Measurements from ENCODE around the gene SGCA. TPM values are rescaled to one million over a fixed set of nuclear protein-coding genes. Genes with fewer than 3 reads are reported as not detected.
A peak's percentile ranks its signal among the peaks of the same experiment; 100 is the strongest.

Gene SGCA
- total RNA-seq, 1 donor from 2014 or later, result not detected

DNA sequence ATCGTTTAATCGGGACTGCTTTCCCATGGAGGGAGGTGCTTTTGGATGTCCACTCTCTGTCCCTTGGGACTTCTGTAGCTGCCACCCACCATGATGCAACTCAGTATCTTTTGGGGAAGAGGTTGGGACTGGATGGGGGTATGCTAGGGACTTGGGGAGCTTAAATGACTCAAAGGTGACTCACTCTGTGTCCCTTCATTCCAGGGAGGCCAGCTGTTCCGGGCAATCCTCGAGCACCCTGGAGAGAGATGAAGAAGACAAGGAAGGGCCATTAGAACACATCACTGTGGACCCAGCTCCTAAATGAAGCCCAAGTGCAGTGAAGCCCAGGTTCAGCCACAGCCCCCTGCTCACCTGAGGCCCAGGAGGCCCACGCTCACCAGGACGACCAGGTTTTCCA is 31.0 kb downstream of the SGCA start:
- DNase-seq (ENCODE audit: low spot score), result no peak
- peaks cover 18% of the 10 kb centered on the region for H3K27me3 Mint-ChIP-seq (ENCODE audit: insufficient read depth, low read depth)
- Histone ChIP-seq H3K4me1 (peaks cover 3% of the 10 kb centered on the region), H3K27ac (no peak overlapping the region), H2AFZ (replicated peaks) (no peak overlapping the region), H3K36me3 (no peaks in the 10 kb centered on the region), H3K4me2 (no peak overlapping the region), H4K20me1 (ENCODE audit: low read depth) (no peaks in the 10 kb centered on the region), H3F3A (ENCODE audit: low read depth) (peaks cover 14% of the 10 kb centered on the region), H3K4me3 (no peak overlapping the region), H3K27me3 (peaks cover 29% of the 10 kb centered on the region), H3K79me2 (ENCODE audit: low read depth) (no peaks in the 10 kb centered on the region), H3K9ac (no peak overlapping the region), H3K9me3 (ENCODE audit: low read depth) (no peaks in the 10 kb centered on the region)
- H3K4me3 Mint-ChIP-seq, result no peak overlapping the region
- no peak overlapping the region for H3K27ac Mint-ChIP-seq
- TF ChIP-seq EZH2 (IDR thresholded peaks at IDR 0.05), result no peak
- TF ChIP-seq, protein P1, sequence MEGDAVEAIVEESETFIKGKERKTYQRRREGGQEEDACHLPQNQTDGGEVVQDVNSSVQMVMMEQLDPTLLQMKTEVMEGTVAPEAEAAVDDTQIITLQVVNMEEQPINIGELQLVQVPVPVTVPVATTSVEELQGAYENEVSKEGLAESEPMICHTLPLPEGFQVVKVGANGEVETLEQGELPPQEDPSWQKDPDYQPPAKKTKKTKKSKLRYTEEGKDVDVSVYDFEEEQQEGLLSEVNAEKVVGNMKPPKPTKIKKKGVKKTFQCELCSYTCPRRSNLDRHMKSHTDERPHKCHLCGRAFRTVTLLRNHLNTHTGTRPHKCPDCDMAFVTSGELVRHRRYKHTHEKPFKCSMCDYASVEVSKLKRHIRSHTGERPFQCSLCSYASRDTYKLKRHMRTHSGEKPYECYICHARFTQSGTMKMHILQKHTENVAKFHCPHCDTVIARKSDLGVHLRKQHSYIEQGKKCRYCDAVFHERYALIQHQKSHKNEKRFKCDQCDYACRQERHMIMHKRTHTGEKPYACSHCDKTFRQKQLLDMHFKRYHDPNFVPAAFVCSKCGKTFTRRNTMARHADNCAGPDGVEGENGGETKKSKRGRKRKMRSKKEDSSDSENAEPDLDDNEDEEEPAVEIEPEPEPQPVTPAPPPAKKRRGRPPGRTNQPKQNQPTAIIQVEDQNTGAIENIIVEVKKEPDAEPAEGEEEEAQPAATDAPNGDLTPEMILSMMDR (IDR thresholded peaks at IDR 0.05), result no peak
- no peak for TF ChIP-seq EZH2phosphoT487 (IDR thresholded peaks at IDR 0.05)
- no peaks in the 10 kb centered on the region for H3K36me3 Mint-ChIP-seq
- H3K4me1 Mint-ChIP-seq, result peaks cover 18% of the 10 kb centered on the region
- no peaks in the 10 kb centered on the region for H3K9me3 Mint-ChIP-seq

DNA sequence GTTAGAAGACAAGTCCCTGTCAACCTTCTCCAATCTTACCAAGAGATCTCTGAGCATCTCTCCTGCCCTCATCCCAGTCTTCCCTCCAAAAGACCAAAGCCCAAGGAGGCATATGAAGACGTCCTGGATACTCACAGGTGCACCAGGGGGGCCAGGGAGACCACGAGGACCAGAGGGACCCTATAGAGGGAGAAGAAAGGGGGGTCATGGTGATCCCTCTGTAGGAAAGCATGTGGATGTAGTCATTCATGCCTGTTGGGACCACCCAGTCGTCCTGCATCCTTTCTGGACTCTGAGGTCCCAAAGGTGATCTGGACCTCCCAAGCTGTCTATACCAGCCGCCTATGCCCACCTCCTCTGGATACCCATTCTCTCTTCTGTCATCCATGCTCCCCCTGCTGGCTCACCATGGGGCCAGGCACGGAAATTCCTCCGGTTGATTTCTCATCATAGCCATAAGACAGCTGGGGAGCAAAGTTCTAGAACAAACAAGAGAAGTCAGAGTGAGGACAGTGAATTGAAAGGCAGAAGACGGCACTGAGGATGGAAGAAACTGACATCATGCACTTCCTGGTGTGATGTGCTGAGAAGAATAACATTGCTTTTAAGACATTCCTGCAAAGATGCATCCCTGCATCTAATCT is 32.3 kb downstream of the SGCA start:
- Histone ChIP-seq H3K4me2 (no peak overlapping the region), H3F3A (ENCODE audit: low read depth) (peaks cover 14% of the 10 kb centered on the region), H3K9ac (no peak overlapping the region), H4K20me1 (ENCODE audit: low read depth) (no peaks in the 10 kb centered on the region), H3K27me3 (peaks cover 42% of the 10 kb centered on the region), H3K36me3 (no peaks in the 10 kb centered on the region), H2AFZ (replicated peaks) (no peak overlapping the region), H3K27ac (no peak overlapping the region), H3K79me2 (ENCODE audit: low read depth) (no peaks in the 10 kb centered on the region), H3K9me3 (ENCODE audit: low read depth) (no peaks in the 10 kb centered on the region), H3K4me1 (peaks cover 3% of the 10 kb centered on the region), H3K4me3 (no peak overlapping the region)
- Mint-ChIP-seq H3K36me3 (no peaks in the 10 kb centered on the region), H3K4me1 (peaks cover 26% of the 10 kb centered on the region), H3K9me3 (no peaks in the 10 kb centered on the region), H3K27me3 (ENCODE audit: insufficient read depth, low read depth) (peaks cover 19% of the 10 kb centered on the region), H3K4me3 (peak overlapping the region; percentile 52), H3K27ac (no peak overlapping the region)
- TF ChIP-seq, protein P1 (IDR thresholded peaks at IDR 0.05), result peak; percentile 72
- no peak for TF ChIP-seq EZH2 (IDR thresholded peaks at IDR 0.05)
- peak; percentile 70 for DNase-seq (ENCODE audit: low spot score)

DNA sequence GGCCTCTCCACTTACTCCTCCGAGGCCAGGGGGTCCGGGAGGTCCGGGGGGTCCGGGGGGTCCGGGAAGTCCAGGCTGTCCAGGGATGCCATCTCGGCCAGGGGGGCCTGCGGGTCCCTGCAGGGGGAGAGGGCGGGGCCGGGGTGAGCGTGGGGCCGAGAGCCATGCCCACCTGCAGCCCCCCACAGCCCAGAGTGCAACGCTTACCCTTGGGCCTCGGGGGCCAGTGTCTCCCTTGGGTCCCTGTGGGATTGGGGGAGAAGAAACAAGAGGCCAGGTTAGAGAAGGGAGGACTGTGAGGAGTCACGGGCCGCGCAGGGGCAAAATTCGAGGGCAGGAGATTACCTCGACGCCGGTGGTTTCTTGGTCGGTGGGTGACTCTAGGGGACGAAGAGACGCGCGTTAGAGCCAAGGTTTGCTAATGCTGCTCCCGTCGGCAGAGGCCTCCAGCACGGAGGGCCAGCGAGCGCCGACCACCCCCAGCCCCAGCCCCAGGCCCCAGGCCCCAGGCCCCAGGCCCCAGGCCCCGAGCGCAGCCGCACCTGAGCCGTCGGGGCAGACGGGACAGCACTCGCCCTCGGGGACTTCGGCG is 33.5 kb downstream of the SGCA start:
- no peak overlapping the region for H3K4me3 Mint-ChIP-seq
- Histone ChIP-seq H3F3A (ENCODE audit: low read depth) (peaks cover 14% of the 10 kb centered on the region), H3K79me2 (ENCODE audit: low read depth) (no peaks in the 10 kb centered on the region), H2AFZ (replicated peaks) (peak overlapping the region; percentile 33), H3K27ac (no peak overlapping the region), H3K27me3 (peaks cover 53% of the 10 kb centered on the region), H4K20me1 (ENCODE audit: low read depth) (no peaks in the 10 kb centered on the region), H3K4me1 (peaks cover 3% of the 10 kb centered on the region), H3K4me3 (peak overlapping the region; percentile 40), H3K36me3 (no peaks in the 10 kb centered on the region), H3K9ac (no peak overlapping the region), H3K4me2 (peak overlapping the region; percentile 76), H3K9me3 (ENCODE audit: low read depth) (no peaks in the 10 kb centered on the region)
- H3K27me3 Mint-ChIP-seq (ENCODE audit: insufficient read depth, low read depth), result peaks cover 18% of the 10 kb centered on the region
- TF ChIP-seq EZH2 (IDR thresholded peaks at IDR 0.05) (no peak), EZH2phosphoT487 (IDR thresholded peaks at IDR 0.05) (no peak)
- TF ChIP-seq, protein P1 (IDR thresholded peaks at IDR 0.05), result no peak
- H3K9me3 Mint-ChIP-seq, result no peaks in the 10 kb centered on the region
- no peaks in the 10 kb centered on the region for H3K36me3 Mint-ChIP-seq
- DNase-seq (ENCODE audit: low spot score), result no peak
- peaks cover 32% of the 10 kb centered on the region for H3K4me1 Mint-ChIP-seq
- H3K27ac Mint-ChIP-seq, result no peak overlapping the region
